CD4-positive, alpha-beta T cell treated with Interleukin-4 for 4 hours (primary cell): ENCODE data around the gene THSD4.

Experiments used
- DNase-seq: peaks from one replicate; pipeline ENCODE4 v3.0.0-alpha.2; 2020

The THSD4 gene

GRCh38 chr15:71334873-71335272 lies 219.6 kb downstream of the THSD4 start:
- no peak for DNase-seq

GRCh38 chr15:71335591-71335990 lies 220.3 kb downstream of the THSD4 start:
- DNase-seq = no peak

GRCh38 chr15:71336671-71337070 lies 221.4 kb downstream of the THSD4 start:
- DNase-seq = no peak

GRCh38 chr15:71337197-71337845 lies 222.1 kb downstream of the THSD4 start:
- no peak for DNase-seq

GRCh38 chr15:71338265-71338664 lies 223.0 kb downstream of the THSD4 start:
- no peak for DNase-seq

GRCh38 chr15:71338827-71339542 lies 223.7 kb downstream of the THSD4 start:
- no peak for DNase-seq

- no peak for DNase-seq
Measured at GRCh38 chr15:71341811-71342550, 226.7 kb downstream of the THSD4 start.

- no peak for DNase-seq
Measured at GRCh38 chr15:71342658-71343057, 227.4 kb downstream of the THSD4 start.

- DNase-seq = no peak
Measured at GRCh38 chr15:71344316-71344715, 229.0 kb downstream of the THSD4 start.

GRCh38 chr15:71345186-71345585 lies 229.9 kb downstream of the THSD4 start:
- no peak for DNase-seq

- no peak for DNase-seq
Measured at GRCh38 chr15:71346464-71346863, 231.2 kb downstream of the THSD4 start.

- DNase-seq = no peak
Measured at GRCh38 chr15:71348597-71348996, 233.3 kb downstream of the THSD4 start.

- no peak for DNase-seq
Measured at GRCh38 chr15:71349336-71349735, 234.1 kb downstream of the THSD4 start.

- DNase-seq = no peak
Measured at GRCh38 chr15:71349736-71350526, 234.7 kb downstream of the THSD4 start.

GRCh38 chr15:71350622-71351378 lies 235.5 kb downstream of the THSD4 start:
- no peak for DNase-seq

- DNase-seq = no peak
Measured at GRCh38 chr15:71352125-71352524, 236.9 kb downstream of the THSD4 start.

- DNase-seq = no peak
Measured at GRCh38 chr15:71352765-71353164, 237.5 kb downstream of the THSD4 start.

GRCh38 chr15:71353171-71353570 lies 237.9 kb downstream of the THSD4 start:
- no peak for DNase-seq

GRCh38 chr15:71355268-71355667 lies 240.0 kb downstream of the THSD4 start:
- DNase-seq = no peak

GRCh38 chr15:71357321-71357732 lies 242.1 kb downstream of the THSD4 start:
- DNase-seq = no peak

GRCh38 chr15:71357967-71358366 lies 242.7 kb downstream of the THSD4 start:
- no peak for DNase-seq

GRCh38 chr15:71359246-71359645 lies 244.0 kb downstream of the THSD4 start:
- DNase-seq = no peak
